LNCAP (cell line): Measurements from ENCODE around the gene ORC4.

Experiments
- CTCF ChIP-seq: fragments of 450-650 bp; IDR thresholded peaks from 2 replicates; pipeline ENCODE4 v1.5.1; 2017; ENCODE audit warnings: mild to moderate bottlenecking

ORC4 gene

DNA sequence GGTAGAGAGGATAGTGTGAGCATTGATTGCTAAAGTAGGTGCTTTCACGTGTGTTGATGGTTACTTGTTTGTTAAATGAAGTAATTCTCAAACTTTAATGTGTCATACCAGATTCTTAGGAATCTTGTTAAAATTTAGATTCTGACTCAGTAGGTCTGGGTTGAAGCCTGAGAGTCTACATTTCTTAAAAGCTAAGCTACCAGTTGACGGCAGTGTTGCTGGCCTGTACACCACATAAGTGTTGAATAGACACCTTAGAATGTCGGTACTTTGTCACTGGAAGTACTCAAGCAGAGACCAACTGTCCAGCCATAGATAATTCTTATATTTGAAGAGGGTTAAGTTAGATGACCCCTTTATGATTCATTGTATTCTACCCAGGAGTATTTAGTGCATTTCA, 95.9 kb downstream of the ORC4 start:
- no peak for TF ChIP-seq CTCF

- TF ChIP-seq CTCF, result no peak
Measured at GRCh38 chr2:147923846-147924245, 96.7 kb downstream of the ORC4 start.

- TF ChIP-seq CTCF, result no peak
Measured at GRCh38 chr2:147917161-147917560, 103.4 kb downstream of the ORC4 start.

DNA sequence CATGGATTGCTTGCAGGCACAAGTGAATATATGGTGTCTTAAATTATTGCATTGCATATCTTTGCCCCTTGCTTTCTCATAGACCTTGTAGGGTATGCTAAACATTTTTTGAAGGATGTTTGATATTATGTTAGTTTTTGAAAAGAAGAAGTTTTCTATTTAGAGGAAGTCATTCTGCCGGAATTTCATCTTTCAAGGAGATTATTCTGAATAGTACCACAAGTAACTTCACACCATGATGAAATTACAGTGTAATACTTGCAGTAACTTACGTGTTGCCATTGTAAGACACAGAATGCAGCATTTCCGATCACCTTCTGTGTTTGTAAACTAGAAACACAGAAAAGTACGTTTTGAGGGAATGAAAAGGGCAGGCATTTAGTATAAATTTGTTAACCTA, 103.8 kb downstream of the ORC4 start:
- TF ChIP-seq CTCF, result no peak

DNA sequence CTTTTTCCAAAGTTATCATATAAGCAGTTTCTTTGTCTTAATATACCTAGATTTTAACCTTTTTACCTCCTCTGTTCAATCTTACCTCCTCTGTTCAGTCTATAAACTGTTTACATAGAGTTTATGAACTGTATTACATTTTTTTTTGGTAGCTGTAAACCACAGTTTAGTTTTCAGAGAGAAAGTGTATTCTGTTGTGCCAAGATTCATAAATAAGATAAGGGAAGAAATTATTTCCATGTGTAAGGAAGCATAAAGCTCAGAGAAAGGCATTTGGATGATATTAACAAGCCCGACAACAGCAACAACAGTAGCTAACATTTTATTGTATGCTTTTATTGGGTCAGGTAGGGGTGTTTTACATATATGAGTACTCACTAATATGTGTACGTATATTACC, 104.5 kb downstream of the ORC4 start:
- TF ChIP-seq CTCF, result no peak

DNA sequence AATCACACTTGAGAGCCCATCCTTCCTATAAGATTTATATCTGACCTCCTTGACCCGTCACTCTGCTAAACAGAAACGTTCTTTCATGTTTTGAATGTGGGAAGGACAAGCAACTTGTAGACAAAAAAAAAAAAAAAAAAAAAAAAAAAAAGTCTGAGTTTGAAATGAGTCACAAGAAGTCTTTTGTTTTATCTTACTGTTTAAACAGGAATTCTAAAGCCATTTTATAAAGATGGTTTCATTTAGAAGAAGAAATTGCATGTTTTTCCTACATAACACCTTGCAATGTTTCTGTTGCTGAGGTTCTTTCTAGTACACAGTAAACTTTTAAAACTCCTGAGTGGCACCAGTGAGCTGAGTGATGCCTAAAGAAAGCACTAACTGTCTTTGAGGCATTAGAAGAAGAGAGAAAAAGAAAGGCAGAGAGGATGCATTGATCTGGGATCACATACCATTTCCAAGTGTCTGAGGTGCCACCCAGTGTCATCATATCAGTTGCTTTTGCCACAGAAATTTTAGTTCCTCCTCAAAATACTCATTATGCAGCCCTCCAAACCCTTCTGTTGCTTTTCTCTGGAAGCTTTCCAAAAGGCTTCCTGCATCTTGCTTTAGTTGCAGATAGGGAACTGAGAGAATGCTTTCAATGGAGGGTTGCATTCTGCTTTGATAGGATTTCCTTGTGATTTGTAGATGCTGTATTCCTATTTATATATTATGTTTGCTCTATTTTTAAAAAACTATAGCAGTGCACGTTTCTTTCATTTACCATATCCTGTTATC, 106.6 kb downstream of the ORC4 start:
- no peak for TF ChIP-seq CTCF

- TF ChIP-seq CTCF, result peak; percentile 57
Measured at GRCh38 chr2:147910990-147911473, 109.5 kb downstream of the ORC4 start.
